GM23338 (cell line): Measurements from ENCODE around the gene SARS2. TPM values are rescaled to one million over a fixed set of nuclear protein-coding genes. Genes with fewer than 3 reads are reported as not detected.
A peak's percentile ranks its signal among the peaks of the same experiment; 100 is the strongest.

Source experiments
- ATAC-seq: fragments of 200-7000 bp; cut with Tn5 transposase; 3 replicates; pipeline ENCODE4 v1.9.1; 2020
- DNase-seq: peaks from one replicate; pipeline ENCODE4 v3.0.0-alpha.2; 2015; ENCODE audit warnings: low spot score
- H2AFZ ChIP-seq: fragments of 200-600 bp; sonication (generic); 2 replicates; pipeline ENCODE4 v1.8.0; 2016; ENCODE audit warnings: antibody characterized with exemption, mild to moderate bottlenecking, moderate library complexity
- H3F3A ChIP-seq: fragments of 200-600 bp; sonication (generic); replicated peaks from 2 replicates; pipeline ENCODE4 v1.8.0; 2017; ENCODE audit warnings: antibody characterized with exemption, mixed run types, low read depth
- H3K27ac ChIP-seq: fragments of 200-600 bp; sonication (generic); 2 replicates; pipeline ENCODE4 v1.6.1; 2016; ENCODE audit warnings: low read depth
- H3K27me3 ChIP-seq: fragments of 200-600 bp; sonication (generic); 2 replicates; pipeline ENCODE4 v1.8.0; 2016; ENCODE audit warnings: mild to moderate bottlenecking, mixed run types, moderate library complexity; ENCODE audit not compliant: insufficient read depth
- H3K36me3 ChIP-seq: fragments of 200-600 bp; sonication (generic); 2 replicates; pipeline ENCODE4 v1.8.0; 2016; ENCODE audit warnings: mild to moderate bottlenecking; ENCODE audit not compliant: insufficient read depth
- H3K4me1 ChIP-seq: fragments of 200-600 bp; sonication (generic); 2 replicates; pipeline ENCODE4 v1.8.0; 2016; ENCODE audit warnings: mild to moderate bottlenecking, moderate library complexity; ENCODE audit not compliant: insufficient read depth
- H3K4me2 ChIP-seq: fragments of 200-600 bp; sonication (generic); 2 replicates; pipeline ENCODE4 v1.7.1; 2017; ENCODE audit warnings: mixed run types
- H3K4me3 ChIP-seq: fragments of 200-600 bp; sonication (generic); 2 replicates; pipeline ENCODE4 v1.6.1; 2016; ENCODE audit warnings: mixed run types
- H3K79me2 ChIP-seq: fragments of 200-600 bp; sonication (generic); replicated peaks from 2 replicates; pipeline ENCODE4 v1.8.0; 2017; ENCODE audit warnings: mild to moderate bottlenecking; ENCODE audit not compliant: insufficient read depth
- H3K9me2 ChIP-seq: fragments of 200-600 bp; sonication (generic); 2 replicates; pipeline ENCODE4 v1.8.0; 2017; ENCODE audit not compliant: insufficient read depth
- H4K20me1 ChIP-seq: fragments of 200-600 bp; sonication (generic); replicated peaks from 2 replicates; pipeline ENCODE4 v1.8.0; 2017; ENCODE audit warnings: mild to moderate bottlenecking; ENCODE audit not compliant: insufficient read depth
- H3K27ac Mint-ChIP-seq: 2 replicates; pipeline ENCODE4 v1.8.0; 2020; ENCODE audit warnings: inconsistent platforms, mild to moderate bottlenecking, moderate library complexity, mixed read lengths
- H3K27me3 Mint-ChIP-seq: 3 replicates; pipeline ENCODE4 v1.8.0; 2022; ENCODE audit warnings: low read depth, mild to moderate bottlenecking, moderate library complexity, mixed read lengths, inconsistent platforms; ENCODE audit not compliant: insufficient read depth, poor library complexity
- H3K36me3 Mint-ChIP-seq: 3 replicates; pipeline ENCODE4 v1.8.0; 2021; ENCODE audit warnings: low read depth, mild to moderate bottlenecking, inconsistent platforms, moderate library complexity, mixed read lengths
- H3K4me1 Mint-ChIP-seq: 3 replicates; pipeline ENCODE4 v1.8.0; 2020; ENCODE audit warnings: mild to moderate bottlenecking, inconsistent platforms, mixed read lengths
- H3K4me3 Mint-ChIP-seq: 3 replicates; pipeline ENCODE4 v1.8.0; 2021; ENCODE audit warnings: moderate library complexity, mild to moderate bottlenecking, inconsistent platforms, mixed read lengths
- H3K9me3 Mint-ChIP-seq: 3 replicates; pipeline ENCODE4 v1.8.0; 2020; ENCODE audit warnings: moderate library complexity, mild to moderate bottlenecking, inconsistent platforms, mixed read lengths
- CREB1 ChIP-seq: fragments of 250-450 bp; sonication (Bioruptor Pico); IDR thresholded peaks from 2 replicates; pipeline ENCODE4 v1.5.0; 2020; ENCODE audit warnings: low read depth, mild to moderate bottlenecking, moderate library complexity
- CTCF ChIP-seq, 2 experiments: fragments of 200-600 bp in 1 of 2; sonication (generic) in 1 of 2; conservative IDR thresholded peaks; 2 replicates each; pipeline versions ENCODE4 v1.5.1 to v1.6.1; 2016 to 2017; ENCODE audit warnings: antibody characterized with exemption in 2 of 2, low read depth in 2 of 2, mild to moderate bottlenecking in 2 of 2, moderate library complexity in 1 of 2
- ETS1 ChIP-seq: IDR thresholded peaks from 2 replicates; pipeline ENCODE4 v1.6.1; 2016; ENCODE audit warnings: antibody characterized with exemption
- EZH2phosphoT487 ChIP-seq: fragments of 200-600 bp; sonication (generic); IDR thresholded peaks from one replicate; pipeline ENCODE4 v1.8.1; 2018; ENCODE audit warnings: antibody characterized with exemption; ENCODE audit not compliant: unreplicated experiment
- JUNB ChIP-seq: IDR thresholded peaks from one replicate; pipeline ENCODE4 v1.6.1; 2016; ENCODE audit warnings: antibody characterized with exemption; ENCODE audit not compliant: unreplicated experiment
- NANOG ChIP-seq: IDR thresholded peaks from 2 replicates; pipeline ENCODE4 v1.6.1; 2016; ENCODE audit warnings: antibody characterized with exemption, borderline replicate concordance
- POLR2AphosphoS5 ChIP-seq: IDR thresholded peaks from 2 replicates; pipeline ENCODE4 v1.6.1; 2016; ENCODE audit warnings: antibody characterized with exemption, low read depth
- REST ChIP-seq: IDR thresholded peaks from one replicate; pipeline ENCODE4 v1.6.1; 2018; ENCODE audit warnings: antibody characterized with exemption; ENCODE audit not compliant: unreplicated experiment
- STAT1 ChIP-seq: IDR thresholded peaks from one replicate; pipeline ENCODE4 v1.6.1; 2016; ENCODE audit warnings: antibody characterized with exemption; ENCODE audit not compliant: unreplicated experiment
- ZNF114 ChIP-seq: fragments of 250-450 bp; sonication (Bioruptor Pico); IDR thresholded peaks from 2 replicates; pipeline ENCODE4 v1.5.0; 2020; ENCODE audit warnings: mild to moderate bottlenecking, moderate library complexity
- ZNF331 ChIP-seq: fragments of 250-450 bp; sonication (Bioruptor Pico); IDR thresholded peaks from 2 replicates; pipeline ENCODE4 v1.5.0; 2020; ENCODE audit warnings: low read depth, mild to moderate bottlenecking, moderate library complexity
- polyA plus RNA-seq: library from polyadenylated mRNA; unstranded; fragments of >200 nt; fragmentation: Nextera tagmentation; extraction: Ambion mirVana; gene quantifications from 2 replicates; pipeline ENCODE4 v1.2.1, GENCODE V29; 2016
- total RNA-seq: library from RNA; depleted of rRNA; stranded (reverse); fragments of >200 nt; shearing (Covaris generic); gene quantifications from 2 replicates; pipeline ENCODE4 v1.2.3, GENCODE V29; 2014

Gene SARS2
- total and polyA plus RNA-seq, 2 experiments from 2014 or later = 70.6 to 75.7 TPM

- Mint-ChIP-seq H3K27ac (no peak overlapping the region), H3K9me3 (no peaks in the 10 kb centered on the region), H3K4me3 (no peak overlapping the region), H3K4me1 (no peaks in the 10 kb centered on the region; the same call in 2 of the 3 replicates), H3K27me3 (peaks cover 4% of the 10 kb centered on the region), H3K36me3 (peaks cover 17% of the 10 kb centered on the region)
- no peaks in the 10 kb centered on the region for H3K4me1 ChIP-seq
- peaks cover 4% of the 10 kb centered on the region; the same call in 1 of the 2 replicates for H3K36me3 ChIP-seq
- no peaks in the 10 kb centered on the region for H3K9me2 ChIP-seq
- TF ChIP-seq REST (no peak), CTCF (conservative IDR thresholded peaks at IDR 0.05; ENCODE audit: low read depth in 2 of 2) (peak in 1 of 2 experiments; percentile 20; a peak in 2 of 4 replicates), ETS1 (no peak), EZH2phosphoT487 (no peak), STAT1 (no peak)
- H3K27me3 ChIP-seq = no peaks in the 10 kb centered on the region
- H3K4me3 ChIP-seq = no peak overlapping the region
- H3K4me2 ChIP-seq = no peak overlapping the region
- no peak overlapping the region for H3K27ac ChIP-seq
- DNase-seq (peak; percentile 36), ATAC-seq (peak; percentile 43)
- H3F3A ChIP-seq = 0 out of 2 replicates have a peak, but pooled peaks cover 9% of the 10 kb centered on the region
- H2AFZ ChIP-seq = no peak overlapping the region
- H3K79me2 ChIP-seq = no peaks in the 10 kb centered on the region
- H4K20me1 ChIP-seq = no peaks in the 10 kb centered on the region
Measured at GRCh38 chr19:38917921-38918491, 12.6 kb downstream of the SARS2 start.

GRCh38 chr19:38917516-38917915, 13.0 kb downstream of the SARS2 start:
- H2AFZ ChIP-seq = no peak overlapping the region
- no peaks in the 10 kb centered on the region for H3K79me2 ChIP-seq
- H3K4me2 ChIP-seq = no peak overlapping the region
- Mint-ChIP-seq H3K4me3 (no peak overlapping the region), H3K27me3 (peaks cover 9% of the 10 kb centered on the region), H3K4me1 (no peaks in the 10 kb centered on the region; the same call in 2 of the 3 replicates), H3K36me3 (peaks cover 13% of the 10 kb centered on the region), H3K9me3 (no peaks in the 10 kb centered on the region), H3K27ac (no peak overlapping the region)
- H3K4me3 ChIP-seq = no peak overlapping the region
- no peaks in the 10 kb centered on the region for H4K20me1 ChIP-seq
- H3K4me1 ChIP-seq = no peaks in the 10 kb centered on the region
- no peak for DNase-seq
- 0 out of 2 replicates have a peak, but pooled peaks cover 9% of the 10 kb centered on the region for H3F3A ChIP-seq
- no peaks in the 10 kb centered on the region for H3K9me2 ChIP-seq
- ATAC-seq = no peak
- H3K27ac ChIP-seq = no peak overlapping the region
- H3K36me3 ChIP-seq = peaks cover 4% of the 10 kb centered on the region; the same call in 1 of the 2 replicates
- 0 out of 2 replicates have a peak, but pooled peaks cover under 1% of the 10 kb centered on the region for H3K27me3 ChIP-seq
- TF ChIP-seq ZNF331 (no peak), JUNB (no peak), POLR2AphosphoS5 (no peak), CTCF (conservative IDR thresholded peaks at IDR 0.05; ENCODE audit: low read depth in 2 of 2) (no peak), NANOG (no peak), ZNF114 (CRISPR knock-in tag) (no peak), CREB1 (CRISPR knock-in tag) (no peak), STAT1 (no peak)
